Neural progenitor cell (in vitro differentiated cells): Measurements from ENCODE around the gene PPP2R2B. TPM values are rescaled to one million over a fixed set of nuclear protein-coding genes. Genes with fewer than 3 reads are reported as not detected.

Experiments
- DNase-seq: peaks from one replicate; pipeline ENCODE4 v3.0.0-alpha.2; 2016; ENCODE audit warnings: low spot score
- H2AFZ ChIP-seq: fragments of 200-600 bp; sonication (generic); replicated peaks from 2 replicates; pipeline ENCODE4 v1.6.1; 2016; ENCODE audit warnings: antibody characterized with exemption
- H3F3A ChIP-seq: fragments of 200-600 bp; sonication (generic); 2 replicates; pipeline ENCODE4 v1.6.1; 2016; ENCODE audit warnings: antibody characterized with exemption, low read depth
- H3K27ac ChIP-seq: fragments of 200-600 bp; sonication (generic); 2 replicates; pipeline ENCODE4 v1.5.1; 2016; ENCODE audit warnings: mild to moderate bottlenecking
- H3K27me3 ChIP-seq: fragments of 200-600 bp; sonication (generic); 2 replicates; pipeline ENCODE4 v1.6.1; 2016; ENCODE audit warnings: mild to moderate bottlenecking, moderate library complexity
- H3K36me3 ChIP-seq: fragments of 200-600 bp; sonication (generic); 2 replicates; pipeline ENCODE4 v1.5.1; 2016
- H3K4me1 ChIP-seq: fragments of 200-600 bp; sonication (generic); 2 replicates; pipeline ENCODE4 v1.6.1; 2016; ENCODE audit warnings: mixed run types
- H3K4me2 ChIP-seq: fragments of 200-600 bp; sonication (generic); 2 replicates; pipeline ENCODE4 v1.6.1; 2016
- H3K4me3 ChIP-seq: fragments of 200-600 bp; sonication (generic); 2 replicates; pipeline ENCODE4 v1.5.1; 2016
- H3K79me2 ChIP-seq: fragments of 200-600 bp; sonication (generic); 2 replicates; pipeline ENCODE4 v1.6.1; 2016; ENCODE audit warnings: low read depth
- H3K9ac ChIP-seq: fragments of 200-600 bp; sonication (generic); 2 replicates; pipeline ENCODE4 v1.6.1; 2016
- H3K9me3 ChIP-seq: fragments of 200-600 bp; sonication (generic); 2 replicates; pipeline ENCODE4 v1.5.1; 2016; ENCODE audit warnings: low read depth
- H4K20me1 ChIP-seq: fragments of 200-600 bp; sonication (generic); 2 replicates; pipeline ENCODE4 v1.6.1; 2016; ENCODE audit warnings: low read depth
- H3K27ac Mint-ChIP-seq: 3 replicates; pipeline ENCODE4 v1.8.0; 2021; ENCODE audit warnings: mixed read lengths
- H3K27me3 Mint-ChIP-seq: 2 replicates; pipeline ENCODE4 v1.8.0; 2022; ENCODE audit warnings: low read depth, mild to moderate bottlenecking, inconsistent platforms, moderate library complexity, mixed read lengths; ENCODE audit not compliant: insufficient read depth
- H3K36me3 Mint-ChIP-seq: 3 replicates; pipeline ENCODE4 v1.8.0; 2021; ENCODE audit warnings: mixed read lengths
- H3K4me1 Mint-ChIP-seq: 3 replicates; pipeline ENCODE4 v1.8.0; 2021; ENCODE audit warnings: mixed read lengths
- H3K4me3 Mint-ChIP-seq: 3 replicates; pipeline ENCODE4 v1.8.0; 2021; ENCODE audit warnings: mild to moderate bottlenecking, moderate library complexity, mixed read lengths
- H3K9me3 Mint-ChIP-seq: 3 replicates; pipeline ENCODE4 v1.8.0; 2020; ENCODE audit warnings: mixed read lengths
- CTCF ChIP-seq: fragments of 200-600 bp; sonication (generic); IDR thresholded peaks from 2 replicates; pipeline ENCODE4 v1.5.1; 2017; ENCODE audit warnings: antibody characterized with exemption, mild to moderate bottlenecking
- EZH2 ChIP-seq: fragments of 200-600 bp; sonication (generic); IDR thresholded peaks from 2 replicates; pipeline ENCODE4 v1.6.1; 2017; ENCODE audit warnings: antibody characterized with exemption, mild to moderate bottlenecking, moderate library complexity
- EZH2phosphoT487 ChIP-seq: fragments of 200-600 bp; sonication (generic); IDR thresholded peaks from 2 replicates; pipeline ENCODE4 v1.6.1; 2017; ENCODE audit warnings: antibody characterized with exemption
- total RNA-seq: library from RNA; depleted of rRNA; stranded (reverse); fragments of >200 nt; gene quantifications from 2 replicates; pipeline ENCODE4 v1.2.3, GENCODE V29; 2015; ENCODE audit warnings: low replicate concordance

The PPP2R2B gene
- total RNA-seq, 1 donor from 2014 or later, result 26.6 TPM

GRCh38 chr5:146703499-146703898 lies 175.1 kb downstream of the PPP2R2B start:
- H3K4me1 Mint-ChIP-seq, result peaks cover 20% of the 10 kb centered on the region
- peak overlapping the region; percentile 3 for H3K4me2 ChIP-seq
- no peaks in the 10 kb centered on the region for H3K79me2 ChIP-seq
- no peak for DNase-seq
- H3K27ac Mint-ChIP-seq, result no peak overlapping the region
- peaks cover 4% of the 10 kb centered on the region for H3K36me3 Mint-ChIP-seq
- H4K20me1 ChIP-seq, result no peaks in the 10 kb centered on the region
- no peak overlapping the region for H3K4me3 ChIP-seq
- H3K27me3 Mint-ChIP-seq, result peaks cover 4% of the 10 kb centered on the region
- H3K36me3 ChIP-seq, result no peaks in the 10 kb centered on the region
- no peak overlapping the region for H3K4me3 Mint-ChIP-seq
- H3K9me3 Mint-ChIP-seq, result no peaks in the 10 kb centered on the region
- H3K9ac ChIP-seq, result no peak overlapping the region
- no peak for TF ChIP-seq EZH2phosphoT487
- no peak for TF ChIP-seq EZH2
- no peak for TF ChIP-seq CTCF
- H3K4me1 ChIP-seq, result peaks cover 41% of the 10 kb centered on the region
- H2AFZ ChIP-seq, result no peak overlapping the region
- no peak overlapping the region for H3K27ac ChIP-seq
- no peaks in the 10 kb centered on the region for H3K9me3 ChIP-seq
- H3K27me3 ChIP-seq, result no peaks in the 10 kb centered on the region
- H3F3A ChIP-seq, result peaks cover 7% of the 10 kb centered on the region

- Histone ChIP-seq H3K36me3 (peaks cover 5% of the 10 kb centered on the region), H3K4me2 (no peak overlapping the region), H3K4me1 (peaks cover 43% of the 10 kb centered on the region), H3K4me3 (no peak overlapping the region), H3K79me2 (no peaks in the 10 kb centered on the region), H2AFZ (no peak overlapping the region), H3K9ac (no peak overlapping the region), H3F3A (peaks cover 7% of the 10 kb centered on the region), H3K27me3 (no peaks in the 10 kb centered on the region), H3K27ac (peak overlapping the region; percentile 22), H3K9me3 (no peaks in the 10 kb centered on the region), H4K20me1 (no peaks in the 10 kb centered on the region)
- TF ChIP-seq EZH2, result no peak
- no peak for TF ChIP-seq CTCF
- TF ChIP-seq EZH2phosphoT487, result no peak
- Mint-ChIP-seq H3K27me3 (no peaks in the 10 kb centered on the region), H3K4me1 (peaks cover 20% of the 10 kb centered on the region), H3K27ac (peak overlapping the region; percentile 30), H3K9me3 (no peaks in the 10 kb centered on the region), H3K36me3 (no peaks in the 10 kb centered on the region), H3K4me3 (no peak overlapping the region)
- DNase-seq, result no peak
These were observed 178.7 kb downstream of the PPP2R2B start for GRCh38 chr5:146699664-146700418.

- Histone ChIP-seq H3F3A (peaks cover 7% of the 10 kb centered on the region), H4K20me1 (no peaks in the 10 kb centered on the region), H3K4me3 (no peak overlapping the region), H3K4me1 (peaks cover 43% of the 10 kb centered on the region), H3K4me2 (no peak overlapping the region), H3K27ac (no peak overlapping the region), H3K36me3 (peaks cover 5% of the 10 kb centered on the region), H3K27me3 (no peaks in the 10 kb centered on the region), H3K9ac (no peak overlapping the region), H3K79me2 (no peaks in the 10 kb centered on the region), H3K9me3 (no peaks in the 10 kb centered on the region), H2AFZ (no peak overlapping the region)
- H3K27me3 Mint-ChIP-seq, result no peaks in the 10 kb centered on the region
- H3K36me3 Mint-ChIP-seq, result no peaks in the 10 kb centered on the region
- H3K4me3 Mint-ChIP-seq, result no peak overlapping the region
- no peak overlapping the region for H3K27ac Mint-ChIP-seq
- TF ChIP-seq CTCF (no peak), EZH2 (no peak), EZH2phosphoT487 (no peak)
- peaks cover 20% of the 10 kb centered on the region for H3K4me1 Mint-ChIP-seq
- no peaks in the 10 kb centered on the region for H3K9me3 Mint-ChIP-seq
- peak; percentile 17 for DNase-seq
These were observed 179.4 kb downstream of the PPP2R2B start for GRCh38 chr5:146699138-146699537.
